Transverse colon (tissue), 4 donors: ENCODE measurements around the gene CDCA7L. TPM values are rescaled to one million over a fixed set of nuclear protein-coding genes. Genes with fewer than 3 reads are reported as not detected.

ENCODE experiments used
- DNase-seq: peaks from one replicate; pipeline ENCODE4 v3.0.0-alpha.2; 2019
- H3K27ac ChIP-seq, 4 donors: fragments of 200-600 bp; sonication (generic); 2 replicates each; pipeline ENCODE4 v1.5.1; 2016 to 2018; ENCODE audit warnings: inconsistent platforms in 4 of 4
- H3K27me3 ChIP-seq: fragments of 200-600 bp; sonication (generic); 2 replicates; pipeline ENCODE4 v1.5.1; 2017; ENCODE audit warnings: inconsistent platforms
- H3K36me3 ChIP-seq, 4 donors: fragments of 200-600 bp; sonication (generic); 2 replicates each; pipeline ENCODE4 v1.5.1; 2017 to 2019; ENCODE audit warnings: inconsistent platforms in 4 of 4
- H3K4me1 ChIP-seq, 4 donors: fragments of 200-600 bp; sonication (generic); 2 replicates each; pipeline ENCODE4 v1.5.1; 2017 to 2020; ENCODE audit warnings: inconsistent platforms in 4 of 4
- H3K4me3 ChIP-seq, 4 donors: fragments of 200-600 bp; sonication (generic); 1 replicate in 1 of 4; 2 replicates in 3 of 4; pipeline versions ENCODE4 v1.5.1 to v1.6.1; 2017 to 2019; ENCODE audit warnings: inconsistent platforms in 4 of 4
- H3K9me3 ChIP-seq, 2 donors: fragments of 200-600 bp; sonication (generic); 2 replicates each; pipeline ENCODE4 v1.5.1; 2017 to 2019; ENCODE audit warnings: inconsistent platforms in 2 of 2
- CTCF ChIP-seq, 5 experiments: fragments of 200-600 bp in 3 of 5; fragments of 450-650 bp in 2 of 5; sonication (generic) in 3 of 5; IDR thresholded peaks; 1 replicate in 2 of 5; 2 replicates in 3 of 5; pipeline ENCODE4 v1.5.1; 2016 to 2017; ENCODE audit warnings: antibody characterized with exemption in 5 of 5, inconsistent platforms in 3 of 5, mild to moderate bottlenecking in 2 of 5, moderate library complexity in 1 of 5
- EP300 ChIP-seq: sonication (generic); formaldehyde crosslinking; IDR thresholded peaks from one replicate; pipeline ENCODE4 v1.6.1; 2017; ENCODE audit warnings: antibody characterized with exemption, low read depth
- POLR2A ChIP-seq: fragments of 450-650 bp; IDR thresholded peaks from one replicate; pipeline ENCODE4 v1.6.1; 2016; ENCODE audit warnings: antibody characterized with exemption, mild to moderate bottlenecking, moderate library complexity
- POLR2AphosphoS5 ChIP-seq, 3 donors: sonication (generic); formaldehyde crosslinking; IDR thresholded peaks; one replicate each; pipeline ENCODE4 v1.6.1; 2016; ENCODE audit warnings: antibody characterized with exemption in 3 of 3
- WGBS, 2 donors: methylation state at CpG; one replicate each; pipeline ENCODE4 v1.1.5; 2018; ENCODE audit warnings: low coverage in 1 of 2; 5-methylcytosine and 5-hydroxymethylcytosine counted together
- in situ Hi-C, 4 donors: fragments of 200-750 bp; cut with MboI; loops; one replicate each; pipeline versions ENCODE4 v1.15.0 to v1.15.1; 2017; ENCODE audit warnings: low sequenced_read_pairs in 3 of 4, low pct_ligation_motif_present in 1 of 4, low pct_unique_long_range_greater_than_20kb in 1 of 4
- intact Hi-C: fragments of 100-400 bp; cut with DNase I; formaldehyde crosslinking; loops from one replicate; pipeline ENCODE4 v1.15.1; 2023; ENCODE audit warnings: low total_unique reads
- total RNA-seq, 4 donors: library from RNA; depleted of rRNA; stranded (reverse); fragments of >200 nt; gene quantifications; one replicate each; pipeline ENCODE4 v1.1.0, GENCODE V29; 2016

The CDCA7L gene
- total RNA-seq, 4 donors from 2014 or later: 9.0 to 24.0 (median 13.2) TPM

GRCh38 chr7:21981524-21981923 lies 35.8 kb upstream of the CDCA7L start:
- H3K9me3 ChIP-seq: no peaks in the 10 kb centered on the region
- WGBS, 2 donors: 72 to 74% methylated on average over 2 of the region's 2 CpGs

DNA sequence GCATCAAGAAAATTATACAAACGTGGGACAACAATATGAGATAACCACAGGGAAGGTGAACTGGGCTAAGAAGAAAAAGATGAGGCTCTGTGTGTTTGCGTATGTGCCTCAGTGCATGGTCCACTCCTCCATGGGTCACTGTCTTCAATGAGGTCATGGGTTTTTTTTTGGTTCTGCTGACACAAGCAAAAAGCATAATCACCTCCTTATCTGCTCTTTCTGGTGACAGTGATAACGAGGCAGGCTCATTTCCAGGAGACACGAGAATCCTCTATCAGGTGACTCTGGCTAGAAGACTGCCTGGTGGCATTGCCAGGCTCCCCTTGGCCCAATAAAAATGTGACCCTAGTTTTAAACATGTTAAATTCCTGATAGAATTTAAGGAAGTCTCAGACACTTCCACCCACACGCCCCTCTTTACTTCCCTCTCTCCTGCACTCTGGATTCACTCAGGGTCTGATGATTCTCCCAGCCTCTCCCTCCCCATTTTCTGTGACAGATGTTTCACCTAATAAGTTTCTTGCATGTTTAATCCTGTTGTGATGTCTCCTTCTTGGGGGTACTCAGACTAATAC lies 35.3 kb upstream of the CDCA7L start:
- in situ Hi-C loops: no loop called here
- WGBS, 2 donors: 59 to 100% methylated on average over 1 to 5 of the region's 5 CpGs
- intact Hi-C loops: no loop called here

More at GRCh38 chr7:21981524-21981923, 35.8 kb upstream of the CDCA7L start:
- Histone ChIP-seq H3K36me3 (no peaks in the 10 kb centered on the region), H3K27ac (no peak overlapping the region), H3K4me1 (no peaks in the 10 kb centered on the region), H3K4me3 (no peak overlapping the region), H3K27me3 (no peaks in the 10 kb centered on the region)
- intact Hi-C loops: no loop called here
- in situ Hi-C loops: no loop called here
- no peak for DNase-seq
- TF ChIP-seq POLR2AphosphoS5 (IDR thresholded peaks at IDR 0.05): no peak
- no peak for TF ChIP-seq POLR2A
- TF ChIP-seq CTCF (IDR thresholded peaks at IDR 0.05): no peak
- TF ChIP-seq EP300: no peak

DNA sequence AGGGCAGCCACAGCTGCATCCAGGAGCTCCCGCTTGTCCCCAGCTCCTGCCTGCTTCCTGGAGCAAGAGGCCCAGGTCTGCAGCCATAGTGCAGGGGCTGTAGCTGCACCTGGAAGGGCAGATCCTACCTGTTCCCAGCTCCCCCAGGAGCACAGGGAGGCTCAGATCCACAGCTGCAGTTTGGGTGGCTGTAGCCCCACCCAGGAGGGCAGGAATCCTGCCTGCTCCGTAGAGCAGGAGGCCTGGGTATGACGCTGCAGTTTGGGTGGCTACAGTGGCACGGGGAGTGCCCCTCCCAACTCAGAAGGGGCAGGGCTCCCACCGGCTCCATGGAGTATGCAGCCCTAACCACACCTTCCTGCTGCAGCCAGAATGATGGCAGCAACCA lies 26.7 kb upstream of the CDCA7L start:
- no peak overlapping the region for H3K4me3 ChIP-seq
- in situ Hi-C loops (no loop called here), intact Hi-C loops (no loop called here)
- H3K4me1 ChIP-seq: no peaks in the 10 kb centered on the region
- DNase-seq: no peak
- WGBS, 2 donors: 48% methylated on average over 5 of the region's 5 CpGs; no CpG with 5 or more reads in 1 of the 2 donors
- no peak for TF ChIP-seq CTCF (IDR thresholded peaks at IDR 0.05)
- no peak for TF ChIP-seq EP300
- no peak for TF ChIP-seq POLR2A
- TF ChIP-seq POLR2AphosphoS5 (IDR thresholded peaks at IDR 0.05): no peak
- no peaks in the 10 kb centered on the region for H3K9me3 ChIP-seq
- no peak overlapping the region for H3K27ac ChIP-seq
- peaks cover 4% of the 10 kb centered on the region for H3K27me3 ChIP-seq
- H3K36me3 ChIP-seq: no peaks in the 10 kb centered on the region

More for the DNA sequence above, 35.3 kb upstream of the CDCA7L start:
- no peak overlapping the region for H3K4me3 ChIP-seq
- H3K27me3 ChIP-seq: no peaks in the 10 kb centered on the region
- no peaks in the 10 kb centered on the region for H3K9me3 ChIP-seq
- no peaks in the 10 kb centered on the region for H3K4me1 ChIP-seq
- no peak overlapping the region for H3K27ac ChIP-seq
- TF ChIP-seq CTCF (IDR thresholded peaks at IDR 0.05): no peak
- TF ChIP-seq EP300: no peak
- TF ChIP-seq POLR2A: no peak
- TF ChIP-seq POLR2AphosphoS5 (IDR thresholded peaks at IDR 0.05): no peak
- no peaks in the 10 kb centered on the region for H3K36me3 ChIP-seq
- no peak for DNase-seq

DNA sequence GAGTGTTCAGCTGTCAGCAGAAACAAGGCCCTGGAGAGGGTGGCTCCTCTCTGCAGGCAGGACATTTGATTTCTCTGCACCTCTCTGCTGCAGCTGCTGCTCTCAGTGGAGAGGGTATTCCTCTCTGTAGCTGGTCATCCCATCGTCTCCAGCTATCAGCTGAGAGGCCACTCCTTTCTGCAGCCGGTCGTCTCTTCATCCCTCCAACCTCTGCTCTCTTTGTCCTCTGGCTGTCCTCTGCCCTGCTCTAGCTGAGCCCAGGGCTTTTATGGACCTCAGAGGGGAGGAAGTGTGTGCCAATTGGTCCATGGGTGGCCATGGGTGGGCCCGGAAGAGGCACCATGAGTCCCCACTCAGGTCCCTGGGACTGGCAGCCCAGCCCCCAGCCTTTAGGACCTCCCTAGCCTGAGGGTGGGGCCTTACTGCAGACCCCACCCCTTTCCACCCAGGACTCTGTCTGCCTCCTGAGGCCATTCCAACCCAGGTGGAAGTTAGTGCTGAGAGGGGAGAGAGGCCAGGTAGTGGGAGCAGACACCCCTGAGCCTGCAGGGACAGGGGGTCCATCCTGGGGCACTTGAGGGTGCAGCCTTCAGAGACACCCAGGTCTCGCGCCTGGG lies 26.2 kb upstream of the CDCA7L start:
- Histone ChIP-seq H3K27ac (no peak overlapping the region), H3K27me3 (peaks cover 4% of the 10 kb centered on the region), H3K36me3 (no peaks in the 10 kb centered on the region), H3K9me3 (no peaks in the 10 kb centered on the region), H3K4me1 (no peaks in the 10 kb centered on the region), H3K4me3 (no peak overlapping the region)
- WGBS, 2 donors: 93% methylated on average over 6 of the region's 6 CpGs; no CpG with 5 or more reads in 1 of the 2 donors
- intact Hi-C loops: no loop called here
- in situ Hi-C loops: no loop called here
- no peak for DNase-seq
- no peak for TF ChIP-seq CTCF (IDR thresholded peaks at IDR 0.05)
